SU-DHL-6 (cell line): Measurements from ENCODE around the gene AGPAT2.

Experiments used
- H2AFZ ChIP-seq: fragments of 200-600 bp; sonication (generic); 2 replicates; pipeline ENCODE4 v1.6.1; 2014; ENCODE audit warnings: low read depth, mild to moderate bottlenecking, moderate library complexity, mixed read lengths, antibody characterized with exemption, low read length; ENCODE audit not compliant: severe bottlenecking
- H3F3A ChIP-seq: fragments of 200-600 bp; shearing (Covaris generic); 2 replicates; pipeline ENCODE4 v1.6.0; 2016; ENCODE audit warnings: antibody characterized with exemption, mild to moderate bottlenecking; ENCODE audit not compliant: insufficient read depth
- H3K27ac ChIP-seq: fragments of 200-600 bp; sonication (generic); 2 replicates; pipeline ENCODE4 v1.5.1; 2016; ENCODE audit warnings: low read depth, mild to moderate bottlenecking, low read length, moderate library complexity, mixed read lengths
- H3K27me3 ChIP-seq: fragments of 200-600 bp; sonication (generic), shearing (Covaris generic); 2 replicates; pipeline ENCODE4 v1.6.0; 2014; ENCODE audit warnings: mild to moderate bottlenecking, low read length
- H3K36me3 ChIP-seq: fragments of 200-600 bp; sonication (generic); 2 replicates; pipeline ENCODE4 v1.6.1; 2014; ENCODE audit warnings: mild to moderate bottlenecking, low read length, mixed read lengths
- H3K4me2 ChIP-seq: fragments of 300-600, 200-600 bp; shearing (Covaris generic), sonication (generic); 2 replicates; pipeline ENCODE4 v1.6.0; 2014; ENCODE audit warnings: low read length, low read depth, mild to moderate bottlenecking; ENCODE audit not compliant: poor library complexity, severe bottlenecking
- H3K4me3 ChIP-seq: fragments of 200-600 bp; sonication (generic); 2 replicates; pipeline ENCODE4 v1.5.1; 2014; ENCODE audit warnings: antibody characterized with exemption, low read length, mild to moderate bottlenecking, mixed read lengths; ENCODE audit not compliant: insufficient read depth, poor library complexity, severe bottlenecking
- H3K79me2 ChIP-seq: fragments of 200-600 bp; sonication (generic); 2 replicates; pipeline ENCODE4 v1.6.1; 2014; ENCODE audit warnings: mild to moderate bottlenecking, low read length, moderate library complexity; ENCODE audit not compliant: insufficient read depth
- H3K9ac ChIP-seq: fragments of 200-600 bp; sonication (generic); 2 replicates; pipeline ENCODE4 v1.7.0; 2014; ENCODE audit warnings: mild to moderate bottlenecking, low read length
- H3K9me2 ChIP-seq: fragments of 200-600 bp; sonication (generic); replicated peaks from 2 replicates; pipeline ENCODE4 v1.6.1; 2014; ENCODE audit warnings: low read length; ENCODE audit not compliant: insufficient read depth
- H3K9me3 ChIP-seq: fragments of 200-600 bp; sonication (generic); 2 replicates; pipeline ENCODE4 v1.6.1; 2014; ENCODE audit warnings: low read length, mixed read lengths; ENCODE audit not compliant: insufficient read depth
- H4K20me1 ChIP-seq: fragments of 200-600 bp; sonication (generic); 2 replicates; pipeline ENCODE4 v1.6.1; 2014; ENCODE audit warnings: low read depth, mild to moderate bottlenecking, antibody characterized with exemption, low read length, moderate library complexity, mixed read lengths
- EZH2phosphoT487 ChIP-seq: fragments of 200-600 bp; sonication (generic), shearing (Covaris generic); conservative IDR thresholded peaks from 2 replicates; pipeline ENCODE4 v1.6.1; 2018; ENCODE audit warnings: mild to moderate bottlenecking, antibody characterized with exemption, low read length, moderate library complexity, mixed read lengths
- TF ChIP-seq, protein P1 (sequence below): fragments of 200-600 bp; sonication (generic); IDR thresholded peaks from one replicate; pipeline ENCODE4 v1.5.1; 2017; ENCODE audit warnings: antibody characterized with exemption, mild to moderate bottlenecking, low read length, moderate library complexity; ENCODE audit not compliant: insufficient read depth, poor library complexity, severe bottlenecking

Gene AGPAT2

DNA sequence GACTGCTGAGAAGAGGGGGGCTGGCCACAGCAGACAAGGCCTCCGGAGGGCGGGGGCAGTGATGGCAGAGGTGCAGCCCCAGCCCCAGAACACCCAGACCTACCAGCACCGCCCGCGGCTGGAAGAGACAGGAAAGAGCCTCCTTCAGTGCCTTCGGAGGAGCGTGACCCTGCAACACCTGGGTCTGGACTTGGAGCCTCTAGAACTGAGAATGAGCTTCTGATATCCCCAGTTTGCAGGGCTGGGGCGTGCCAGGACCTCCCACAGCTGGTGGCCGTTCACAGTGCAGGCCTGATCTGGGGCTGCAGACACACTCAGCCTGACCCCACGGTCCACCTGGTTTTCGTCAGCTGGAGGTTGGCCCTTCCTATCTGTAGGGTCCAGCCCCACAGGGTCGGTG is 46.4 kb upstream of the AGPAT2 start:
- TF ChIP-seq, protein P1, sequence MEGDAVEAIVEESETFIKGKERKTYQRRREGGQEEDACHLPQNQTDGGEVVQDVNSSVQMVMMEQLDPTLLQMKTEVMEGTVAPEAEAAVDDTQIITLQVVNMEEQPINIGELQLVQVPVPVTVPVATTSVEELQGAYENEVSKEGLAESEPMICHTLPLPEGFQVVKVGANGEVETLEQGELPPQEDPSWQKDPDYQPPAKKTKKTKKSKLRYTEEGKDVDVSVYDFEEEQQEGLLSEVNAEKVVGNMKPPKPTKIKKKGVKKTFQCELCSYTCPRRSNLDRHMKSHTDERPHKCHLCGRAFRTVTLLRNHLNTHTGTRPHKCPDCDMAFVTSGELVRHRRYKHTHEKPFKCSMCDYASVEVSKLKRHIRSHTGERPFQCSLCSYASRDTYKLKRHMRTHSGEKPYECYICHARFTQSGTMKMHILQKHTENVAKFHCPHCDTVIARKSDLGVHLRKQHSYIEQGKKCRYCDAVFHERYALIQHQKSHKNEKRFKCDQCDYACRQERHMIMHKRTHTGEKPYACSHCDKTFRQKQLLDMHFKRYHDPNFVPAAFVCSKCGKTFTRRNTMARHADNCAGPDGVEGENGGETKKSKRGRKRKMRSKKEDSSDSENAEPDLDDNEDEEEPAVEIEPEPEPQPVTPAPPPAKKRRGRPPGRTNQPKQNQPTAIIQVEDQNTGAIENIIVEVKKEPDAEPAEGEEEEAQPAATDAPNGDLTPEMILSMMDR, result no peak
- no peak for TF ChIP-seq EZH2phosphoT487

DNA sequence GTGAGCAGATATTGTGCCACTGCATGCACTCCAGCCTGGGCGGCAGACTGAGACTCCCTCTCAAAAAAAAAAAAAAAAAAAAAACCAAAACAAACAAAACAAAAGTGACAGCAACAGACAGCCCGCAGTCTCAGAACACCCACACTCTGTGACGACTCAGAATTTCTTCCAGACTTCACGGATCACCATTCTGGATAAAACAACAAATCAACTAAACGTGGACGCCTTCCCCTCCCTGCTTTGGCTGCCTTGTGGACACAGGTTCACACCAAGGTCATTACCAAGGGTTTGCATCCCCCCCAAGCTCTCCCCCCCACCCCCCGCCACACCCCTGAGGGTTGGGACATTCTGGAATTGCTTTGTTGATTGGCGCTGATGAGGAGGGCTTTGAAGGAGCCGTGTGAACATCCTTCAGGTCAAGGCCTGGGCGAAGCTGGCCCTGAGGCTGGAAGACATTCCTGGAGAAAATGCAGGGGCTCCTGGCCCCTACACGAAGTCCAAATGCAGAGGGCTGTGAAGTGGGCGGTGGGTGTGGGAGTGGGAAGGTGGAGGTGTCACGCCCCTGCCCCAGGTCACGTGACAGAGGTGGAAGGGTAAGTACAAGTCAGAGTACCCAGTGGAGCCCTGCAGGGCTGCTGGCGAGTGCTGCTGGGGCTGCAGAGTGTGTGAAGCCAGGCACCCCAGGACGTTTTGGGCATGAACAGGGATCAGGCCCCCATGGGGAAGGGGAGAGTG is 45.4 kb upstream of the AGPAT2 start:
- no peak for TF ChIP-seq EZH2phosphoT487
- TF ChIP-seq, protein P1, result no peak
- Histone ChIP-seq H3K9ac (no peak overlapping the region), H3K4me3 (no peak overlapping the region), H3K27ac (no peak overlapping the region), H2AFZ (no peak overlapping the region), H3K27me3 (no peaks in the 10 kb centered on the region), H3K4me2 (no peak overlapping the region), H3K79me2 (peaks cover 13% of the 10 kb centered on the region), H3K9me3 (no peaks in the 10 kb centered on the region), H3K9me2 (no peaks in the 10 kb centered on the region), H3F3A (peaks cover under 1% of the 10 kb centered on the region; the same call in 1 of the 2 replicates), H3K36me3 (no peaks in the 10 kb centered on the region; the same call in 1 of the 2 replicates), H4K20me1 (no peaks in the 10 kb centered on the region; the same call in 1 of the 2 replicates)

More for the DNA sequence above, 46.4 kb upstream of the AGPAT2 start:
- no peak overlapping the region for H3K27ac ChIP-seq
- no peak overlapping the region for H3K4me2 ChIP-seq
- H2AFZ ChIP-seq, result no peak overlapping the region
- no peak overlapping the region for H3K9ac ChIP-seq
- H3K36me3 ChIP-seq, result no peaks in the 10 kb centered on the region
- no peaks in the 10 kb centered on the region for H3K9me2 ChIP-seq
- no peaks in the 10 kb centered on the region for H3K9me3 ChIP-seq
- no peak overlapping the region for H3K4me3 ChIP-seq
- no peaks in the 10 kb centered on the region for H4K20me1 ChIP-seq
- peaks cover 10% of the 10 kb centered on the region; the same call in 1 of the 2 replicates for H3K79me2 ChIP-seq
- no peaks in the 10 kb centered on the region for H3F3A ChIP-seq
- H3K27me3 ChIP-seq, result no peaks in the 10 kb centered on the region

DNA sequence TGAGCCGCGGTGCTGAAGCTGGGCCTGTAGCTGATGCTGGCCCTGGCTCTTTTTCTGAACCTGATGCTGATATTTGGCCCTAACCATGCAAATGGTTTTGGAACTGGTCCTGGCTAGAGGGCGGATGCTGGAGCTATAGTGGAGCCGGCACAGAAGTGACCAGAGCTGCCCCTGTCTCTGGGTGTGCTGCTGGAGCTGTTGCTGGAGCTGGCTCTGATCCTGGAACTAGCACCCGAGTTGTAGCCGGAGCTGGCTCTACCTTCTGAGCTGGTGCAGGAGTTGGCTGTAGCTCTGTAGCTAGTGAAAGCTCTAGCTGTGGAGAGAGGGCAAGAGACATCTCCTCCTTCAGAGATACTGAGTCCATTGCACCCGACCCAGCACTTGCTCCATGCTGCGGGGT is 42.7 kb upstream of the AGPAT2 start:
- Histone ChIP-seq H3F3A (peaks cover 12% of the 10 kb centered on the region), H3K9me2 (no peaks in the 10 kb centered on the region), H3K36me3 (peaks cover 11% of the 10 kb centered on the region), H3K27ac (no peak overlapping the region), H3K79me2 (peaks cover 26% of the 10 kb centered on the region), H3K4me3 (no peak overlapping the region), H3K27me3 (no peaks in the 10 kb centered on the region), H3K9me3 (no peaks in the 10 kb centered on the region), H2AFZ (no peak overlapping the region), H4K20me1 (peaks cover 18% of the 10 kb centered on the region; the same call in 1 of the 2 replicates), H3K4me2 (no peak overlapping the region), H3K9ac (no peak overlapping the region)
- TF ChIP-seq, protein P1, result no peak
- TF ChIP-seq EZH2phosphoT487, result no peak
